GM19467 (cell line): ENCODE results near the gene KDM6B.

Experiments used
- ATAC-seq: cut with Tn5 transposase; IDR thresholded peaks from one replicate; pipeline ENCODE4 v1.9.1; 2021; ENCODE audit warnings: mild to moderate bottlenecking, moderate library complexity; ENCODE audit not compliant: unreplicated experiment

Gene KDM6B

GRCh38 chr17:7818746-7819645, 15.0 kb upstream of the KDM6B start:
- no peak for ATAC-seq

GRCh38 chr17:7820231-7820630, 13.8 kb upstream of the KDM6B start:
- ATAC-seq = no peak

DNA sequence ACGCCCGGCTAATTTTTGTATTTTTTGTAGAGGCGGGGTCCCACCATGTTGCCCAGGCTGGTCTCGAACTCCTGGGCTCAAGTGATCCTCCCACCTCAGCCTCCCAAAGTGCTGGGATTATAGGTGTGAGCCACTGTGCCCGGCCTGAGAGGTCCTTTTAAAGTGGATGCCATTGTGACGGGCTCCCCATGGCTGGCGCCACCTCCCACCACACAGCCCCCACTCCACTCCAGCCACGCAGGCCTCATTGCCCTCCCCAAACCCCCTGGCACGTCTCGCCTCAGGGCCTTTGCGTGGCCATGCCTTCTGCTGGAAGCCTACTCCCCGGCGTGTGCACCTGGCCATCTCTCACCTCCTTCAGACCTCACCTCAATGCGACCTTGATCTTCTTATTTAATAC, 11.9 kb upstream of the KDM6B start:
- ATAC-seq = no peak

- no peak for ATAC-seq
These were observed 10.4 kb upstream of the KDM6B start for GRCh38 chr17:7823581-7824001.

DNA sequence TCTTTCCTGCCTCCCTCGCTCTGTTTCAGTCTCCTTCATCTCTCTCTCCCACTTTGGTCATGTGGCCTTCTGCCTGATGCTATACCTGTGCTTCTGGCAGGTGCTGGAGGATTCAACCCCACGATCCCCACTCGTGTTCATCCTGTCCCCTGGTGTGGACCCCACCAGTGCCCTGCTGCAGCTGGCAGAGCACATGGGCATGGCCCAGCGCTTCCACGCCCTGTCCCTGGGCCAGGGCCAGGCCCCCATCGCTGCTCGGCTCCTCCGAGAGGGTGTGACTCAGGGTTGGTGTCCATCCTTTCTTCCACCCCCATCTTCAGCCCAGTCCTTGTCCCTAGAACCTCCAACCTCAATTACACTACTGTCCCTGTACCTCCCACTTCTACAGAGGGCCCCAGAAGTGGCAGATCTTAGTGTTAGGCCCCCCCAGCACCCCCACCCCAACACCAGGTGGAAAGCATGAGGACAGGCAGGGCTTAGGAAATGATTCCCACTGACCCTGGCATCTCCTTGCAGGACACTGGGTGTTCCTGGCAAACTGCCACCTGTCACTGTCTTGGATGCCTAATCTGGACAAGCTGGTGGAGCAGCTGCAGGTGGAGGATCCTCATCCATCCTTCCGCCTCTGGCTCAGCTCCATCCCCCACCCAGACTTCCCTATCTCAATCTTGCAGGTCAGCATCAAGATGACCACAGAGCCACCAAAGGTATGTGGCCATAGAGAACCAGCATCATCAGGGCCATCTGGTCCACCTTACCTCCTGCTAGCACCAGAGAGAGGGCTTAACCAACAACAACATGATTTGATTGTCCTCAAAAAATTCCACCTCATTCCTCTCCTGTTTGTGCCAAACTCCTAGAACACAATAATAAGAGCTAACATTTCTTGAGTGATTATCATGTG, 9.7 kb upstream of the KDM6B start:
- no peak for ATAC-seq

DNA sequence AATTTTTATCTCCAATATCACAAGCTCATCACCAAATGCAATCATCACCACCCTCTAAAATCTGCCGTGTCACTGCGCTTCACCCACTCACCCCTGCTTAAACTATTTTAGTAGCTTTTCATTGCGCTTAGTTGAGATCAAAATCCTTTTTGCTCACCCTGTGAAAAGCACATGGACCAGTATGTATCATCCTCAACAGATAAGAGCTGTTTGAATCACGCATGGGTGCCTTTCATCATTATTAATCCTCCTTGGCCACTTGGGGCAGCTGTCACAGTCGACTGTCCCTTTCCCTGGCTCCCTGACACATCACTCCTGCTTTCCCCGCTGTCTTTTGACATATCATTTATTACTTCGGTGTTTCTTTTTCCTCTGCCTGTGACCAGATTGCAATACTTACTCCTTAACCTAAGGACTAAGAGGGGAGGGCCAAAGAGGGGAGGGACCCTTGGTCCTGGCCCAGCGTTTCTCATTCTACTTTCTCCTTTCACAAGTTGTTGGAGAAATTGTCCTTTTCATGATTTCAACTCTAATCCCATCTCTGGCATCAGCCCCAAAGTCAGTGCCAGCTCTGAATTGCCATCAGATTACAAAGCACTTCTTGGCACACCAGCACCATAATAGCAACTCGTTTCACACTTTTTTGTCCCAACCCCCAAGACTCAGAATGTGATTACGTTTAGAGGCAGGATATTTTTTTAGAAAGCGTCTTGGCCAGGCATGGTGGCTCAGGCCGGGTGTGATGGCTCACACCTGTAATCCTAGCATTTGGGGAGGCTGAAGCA, 8.6 kb upstream of the KDM6B start:
- no peak for ATAC-seq

DNA sequence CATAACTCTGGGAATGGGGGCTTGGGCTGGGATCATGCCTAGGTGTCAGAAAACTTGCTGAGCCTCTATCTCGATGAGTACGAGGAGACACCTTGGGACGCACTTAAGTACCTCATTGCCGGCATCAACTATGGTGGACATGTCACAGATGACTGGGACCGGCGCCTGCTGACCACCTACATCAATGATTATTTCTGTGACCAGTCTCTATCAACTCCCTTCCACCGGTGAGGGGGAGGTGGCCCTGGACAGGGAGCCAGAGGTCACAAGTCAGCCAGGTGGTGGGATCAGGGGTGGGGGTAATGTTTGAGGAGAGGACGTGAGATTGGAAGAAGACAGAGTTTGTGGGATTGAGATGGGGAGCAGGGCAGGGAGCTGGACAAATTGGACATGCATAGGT, 3.4 kb upstream of the KDM6B start:
- no peak for ATAC-seq

GRCh38 chr17:7831233-7831632, 2.8 kb upstream of the KDM6B start:
- no peak for ATAC-seq

DNA sequence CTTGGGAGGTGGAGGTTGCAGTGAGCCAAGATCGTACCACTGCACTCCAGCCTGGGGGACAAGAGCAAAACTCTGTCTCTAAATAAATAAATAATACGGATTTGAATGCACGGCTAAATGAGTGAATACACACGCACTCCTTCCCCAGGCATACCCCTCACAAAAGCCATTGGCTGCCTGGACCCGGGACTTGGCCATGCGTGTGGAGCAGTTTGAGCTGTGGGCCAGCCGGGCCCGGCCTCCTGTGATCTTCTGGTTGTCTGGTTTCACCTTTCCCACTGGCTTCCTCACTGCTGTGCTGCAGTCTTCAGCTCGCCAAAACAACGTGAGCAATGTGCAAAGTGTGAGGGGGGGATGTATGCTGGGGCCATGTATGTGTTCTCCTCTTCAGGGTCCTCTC, 1.6 kb upstream of the KDM6B start:
- no peak for ATAC-seq

- no peak for ATAC-seq
These were observed 814 bp upstream of the KDM6B start for GRCh38 chr17:7833011-7833794.

DNA sequence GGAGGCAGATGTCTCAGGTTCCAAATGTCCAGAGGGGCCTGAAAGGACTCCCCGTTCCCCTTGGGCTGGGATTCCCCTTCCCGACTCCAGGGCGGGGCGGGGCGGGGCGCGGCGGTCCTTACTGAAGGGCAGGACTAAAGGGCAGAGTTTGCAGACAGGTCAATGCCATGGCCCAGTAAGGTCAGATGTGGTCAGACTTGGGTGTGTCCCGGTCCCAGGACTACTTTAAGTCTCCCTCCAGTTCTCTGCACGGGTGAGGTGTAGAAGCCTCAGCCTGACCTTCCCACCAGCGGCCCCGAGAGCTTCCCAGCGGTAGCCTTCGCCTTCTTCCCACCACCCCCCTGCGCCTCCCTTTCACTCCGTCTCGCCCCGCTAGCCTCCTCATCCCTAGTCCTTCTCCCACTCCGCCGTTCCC, 532 bp downstream of the KDM6B start:
- ATAC-seq = no peak

GRCh38 chr17:7834957-7835813, 1.2 kb downstream of the KDM6B start:
- ATAC-seq = peak; percentile 38

DNA sequence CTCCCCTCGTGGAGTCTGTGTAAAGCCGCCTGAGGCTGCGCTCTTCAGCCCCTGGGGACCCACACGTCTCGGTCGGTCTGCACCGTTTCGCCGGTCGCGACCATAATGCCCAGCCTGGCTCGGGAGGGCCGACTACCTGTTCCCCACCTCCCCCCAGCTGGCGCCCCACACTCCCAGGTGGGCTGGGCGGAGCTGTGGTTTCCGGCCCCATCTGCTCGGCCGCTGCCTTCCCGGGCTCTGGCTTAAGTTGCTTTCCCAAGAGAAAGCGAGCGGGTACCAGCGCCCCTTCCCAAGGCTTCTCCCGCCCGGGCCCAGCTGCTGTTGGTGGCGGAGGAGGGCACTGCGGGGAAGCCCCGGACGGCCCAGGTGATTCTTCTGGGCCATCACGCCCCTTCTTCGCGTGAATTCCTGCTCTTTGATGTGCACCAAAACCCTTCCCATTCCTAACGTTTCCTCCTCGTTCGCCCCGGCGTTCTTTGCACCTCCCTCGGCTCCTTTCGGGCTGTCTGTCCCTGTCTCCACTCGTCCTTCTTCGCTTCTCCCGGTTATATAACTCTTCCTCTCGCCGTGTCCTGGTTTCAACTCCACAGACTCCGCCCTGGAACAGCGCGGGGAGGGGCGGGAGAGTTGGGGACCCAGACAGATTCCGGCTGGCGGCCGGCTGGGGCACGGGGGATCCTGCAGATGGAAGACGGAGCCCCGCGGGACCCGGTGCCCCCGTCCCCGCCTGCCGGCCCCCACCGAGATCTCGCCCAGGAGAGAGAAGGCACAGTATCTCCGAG, 2.0 kb downstream of the KDM6B start:
- ATAC-seq = peak; percentile 20

- peak; percentile 23 for ATAC-seq
These were observed 2.8 kb downstream of the KDM6B start for GRCh38 chr17:7836596-7837407.

GRCh38 chr17:7837408-7838088, 3.5 kb downstream of the KDM6B start:
- no peak for ATAC-seq

- ATAC-seq = no peak
These were observed 4.4 kb downstream of the KDM6B start for GRCh38 chr17:7838090-7839075.
